Measurements from ENCODE around the gene NRBP1.

The NRBP1 gene

DNA sequence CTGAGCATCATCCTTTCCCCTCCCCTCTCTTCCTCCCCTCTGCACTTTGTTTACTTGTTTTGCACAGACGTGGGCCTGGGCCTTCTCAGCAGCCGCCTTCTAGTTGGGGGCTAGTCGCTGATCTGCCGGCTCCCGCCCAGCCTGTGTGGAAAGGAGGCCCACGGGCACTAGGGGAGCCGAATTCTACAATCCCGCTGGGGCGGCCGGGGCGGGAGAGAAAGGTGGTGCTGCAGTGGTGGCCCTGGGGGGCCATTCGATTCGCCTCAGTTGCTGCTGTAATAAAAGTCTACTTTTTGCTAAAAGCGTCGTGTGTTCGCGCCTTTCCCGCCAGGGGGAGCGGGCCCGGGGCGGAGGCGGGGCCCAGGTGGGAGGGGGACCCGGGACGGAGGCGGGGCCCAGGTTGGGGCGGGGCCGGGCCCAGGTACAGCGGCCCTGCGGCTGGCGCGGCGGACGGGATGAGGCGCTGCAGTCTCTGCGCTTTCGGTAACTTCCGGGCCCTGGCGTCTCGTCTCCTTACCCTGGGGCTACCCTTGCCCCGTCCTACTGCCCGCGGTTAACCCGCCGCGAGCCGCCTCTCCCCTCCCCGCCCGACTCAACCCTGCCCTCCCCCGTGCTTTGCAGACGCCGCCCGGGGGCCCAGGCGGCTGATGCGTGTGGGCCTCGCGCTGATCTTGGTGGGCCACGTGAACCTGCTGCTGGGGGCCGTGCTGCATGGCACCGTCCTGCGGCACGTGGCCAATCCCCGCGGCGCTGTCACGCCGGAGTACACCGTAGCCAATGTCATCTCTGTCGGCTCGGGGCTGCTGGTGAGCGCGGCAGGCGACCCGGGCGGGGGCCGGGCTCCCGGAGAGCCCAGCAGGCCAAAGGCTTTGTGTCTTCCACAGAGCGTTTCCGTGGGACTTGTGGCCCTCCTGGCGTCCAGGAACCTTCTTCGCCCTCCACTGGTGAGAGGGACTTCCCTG, 13.8 kb downstream of the NRBP1 start, which contains the start of gene KRTCAP3:
Gene KRTCAP3, plus strand, starts transcription at position 424 of the 962 bp plus-strand sequence. Its CDS starts 32 bp downstream, at position 456.
- H3K9me3 Mint-ChIP-seq, result no peaks in the 10 kb centered on the region
- no peak within 1 kb of the TSS for H3K4me3 Mint-ChIP-seq
- no peaks in the 10 kb centered on the region for H3K27me3 Mint-ChIP-seq (ENCODE audit: low read depth)
- H3K4me1 Mint-ChIP-seq (ENCODE audit: low read depth), result peaks cover 8% of the 10 kb centered on the region
- H3K27ac Mint-ChIP-seq, result no peak within 1 kb of the TSS
- peaks cover 31% of the 10 kb centered on the region for H3K36me3 Mint-ChIP-seq (ENCODE audit: low read depth)

GRCh38 chr2:27442920-27443282, 14.5 kb downstream of the NRBP1 start:
- Mint-ChIP-seq H3K4me1 (ENCODE audit: low read depth) (peaks cover 8% of the 10 kb centered on the region), H3K36me3 (ENCODE audit: low read depth) (peaks cover 34% of the 10 kb centered on the region), H3K27ac (no peak overlapping the region), H3K27me3 (ENCODE audit: low read depth) (no peaks in the 10 kb centered on the region), H3K9me3 (no peaks in the 10 kb centered on the region), H3K4me3 (no peak overlapping the region)

DNA sequence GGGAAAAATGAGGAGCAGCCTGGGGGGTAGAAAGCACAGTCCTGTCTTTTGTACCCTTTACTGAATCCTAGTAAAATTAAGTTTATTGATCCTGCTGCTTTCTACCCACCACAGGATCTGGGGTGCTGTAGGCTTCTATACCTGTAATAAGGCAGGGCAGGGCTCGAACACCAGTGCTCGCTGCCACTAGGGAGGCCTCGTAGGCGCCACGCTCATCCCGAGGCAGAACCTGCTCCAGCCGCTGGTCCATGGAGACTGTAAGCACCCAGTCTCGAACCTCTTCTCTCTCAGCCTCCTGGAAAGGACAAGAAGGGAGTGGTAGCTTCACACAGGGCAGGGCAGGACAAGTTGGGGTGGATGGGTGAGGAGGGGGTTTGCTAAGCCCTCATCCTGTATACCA, 16.7 kb downstream of the NRBP1 start:
- H3K36me3 Mint-ChIP-seq (ENCODE audit: low read depth), result peaks cover 26% of the 10 kb centered on the region
- no peak overlapping the region for H3K27ac Mint-ChIP-seq
- peaks cover 8% of the 10 kb centered on the region for H3K4me1 Mint-ChIP-seq (ENCODE audit: low read depth)
- no peaks in the 10 kb centered on the region for H3K9me3 Mint-ChIP-seq
- no peaks in the 10 kb centered on the region for H3K27me3 Mint-ChIP-seq (ENCODE audit: low read depth)
- H3K4me3 Mint-ChIP-seq, result no peak overlapping the region

- no peaks in the 10 kb centered on the region for H3K27me3 Mint-ChIP-seq (ENCODE audit: low read depth)
- H3K27ac Mint-ChIP-seq, result peak overlapping the region; percentile 15
- H3K4me1 Mint-ChIP-seq (ENCODE audit: low read depth), result peaks cover 8% of the 10 kb centered on the region
- peaks cover 21% of the 10 kb centered on the region for H3K36me3 Mint-ChIP-seq (ENCODE audit: low read depth)
- no peaks in the 10 kb centered on the region for H3K9me3 Mint-ChIP-seq
- no peak overlapping the region for H3K4me3 Mint-ChIP-seq
These were observed 17.2 kb downstream of the NRBP1 start for GRCh38 chr2:27445615-27446014.

DNA sequence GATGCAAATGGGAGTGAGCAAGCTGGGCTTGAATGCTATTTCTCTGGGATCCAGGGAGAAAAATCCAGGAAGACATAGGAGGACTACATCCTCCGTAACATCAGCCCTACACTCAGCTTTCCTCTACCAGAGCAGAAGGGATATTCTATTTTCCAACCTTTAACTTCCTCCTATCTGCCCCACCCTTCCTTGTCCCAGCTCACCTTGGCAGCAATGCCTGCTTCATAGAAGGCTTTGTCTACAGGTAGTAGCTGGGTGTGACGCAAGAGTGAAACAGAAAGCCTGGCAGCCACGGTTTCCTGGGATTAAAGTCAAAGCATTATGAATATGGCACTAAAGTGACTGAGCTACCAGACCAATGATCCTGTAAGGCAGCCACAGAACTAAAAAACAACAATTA, 17.6 kb downstream of the NRBP1 start:
- H3K27ac Mint-ChIP-seq, result no peak overlapping the region
- peaks cover 8% of the 10 kb centered on the region for H3K4me1 Mint-ChIP-seq (ENCODE audit: low read depth)
- no peaks in the 10 kb centered on the region for H3K9me3 Mint-ChIP-seq
- H3K27me3 Mint-ChIP-seq (ENCODE audit: low read depth), result no peaks in the 10 kb centered on the region
- H3K4me3 Mint-ChIP-seq, result no peak overlapping the region
- H3K36me3 Mint-ChIP-seq (ENCODE audit: low read depth), result peaks cover 19% of the 10 kb centered on the region

DNA sequence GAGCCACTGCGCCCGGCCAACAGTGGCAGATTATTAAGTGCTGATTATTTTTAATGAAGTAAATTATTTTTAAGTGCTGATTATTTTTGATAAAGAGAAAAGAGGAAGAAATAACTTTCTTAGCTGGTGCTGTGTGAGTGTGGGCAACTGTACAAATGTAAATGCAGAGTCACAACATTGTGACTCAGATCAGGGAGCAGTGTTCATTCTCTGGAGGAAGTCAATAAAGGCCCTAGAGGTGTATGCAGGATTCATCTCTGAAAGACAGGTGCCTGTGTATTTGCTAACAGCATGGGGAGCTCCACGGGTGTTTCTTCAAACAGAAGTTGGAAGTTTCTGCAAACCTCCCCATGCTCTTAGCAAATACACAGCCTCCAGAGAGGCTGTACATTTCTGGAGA, 19.9 kb downstream of the NRBP1 start:
- H3K27ac Mint-ChIP-seq, result no peak overlapping the region
- H3K9me3 Mint-ChIP-seq, result no peaks in the 10 kb centered on the region
- H3K36me3 Mint-ChIP-seq (ENCODE audit: low read depth), result peaks cover 14% of the 10 kb centered on the region
- no peaks in the 10 kb centered on the region for H3K27me3 Mint-ChIP-seq (ENCODE audit: low read depth)
- H3K4me3 Mint-ChIP-seq, result no peak overlapping the region
- H3K4me1 Mint-ChIP-seq (ENCODE audit: low read depth), result peaks cover 7% of the 10 kb centered on the region

DNA sequence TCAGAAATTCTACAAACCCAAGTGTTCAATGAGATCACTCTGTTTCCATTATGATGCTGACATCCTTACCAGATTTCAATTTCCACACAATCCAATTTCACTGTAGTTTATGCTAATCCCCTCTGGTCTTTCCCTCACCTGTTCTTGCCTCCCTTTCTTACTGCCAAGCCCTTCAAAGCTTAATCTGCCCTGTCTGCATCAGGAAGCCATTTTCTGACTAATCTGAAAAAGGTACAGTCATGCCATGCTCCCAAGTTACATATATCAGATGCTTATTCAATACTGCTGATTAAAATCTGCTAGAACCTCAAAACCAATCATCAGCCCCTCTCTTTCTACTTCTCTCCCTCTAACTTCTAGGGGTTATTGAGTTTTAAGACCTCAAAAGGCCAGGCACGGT, 22.7 kb downstream of the NRBP1 start:
- Mint-ChIP-seq H3K36me3 (ENCODE audit: low read depth) (peaks cover 16% of the 10 kb centered on the region), H3K27me3 (ENCODE audit: low read depth) (no peaks in the 10 kb centered on the region), H3K27ac (no peak overlapping the region), H3K4me1 (ENCODE audit: low read depth) (peaks cover under 1% of the 10 kb centered on the region), H3K4me3 (no peak overlapping the region), H3K9me3 (no peaks in the 10 kb centered on the region)

- H3K27ac Mint-ChIP-seq, result no peak overlapping the region
- no peaks in the 10 kb centered on the region for H3K4me1 Mint-ChIP-seq (ENCODE audit: low read depth)
- H3K36me3 Mint-ChIP-seq (ENCODE audit: low read depth), result peaks cover 7% of the 10 kb centered on the region
- no peaks in the 10 kb centered on the region for H3K27me3 Mint-ChIP-seq (ENCODE audit: low read depth)
- no peaks in the 10 kb centered on the region for H3K9me3 Mint-ChIP-seq
- no peak overlapping the region for H3K4me3 Mint-ChIP-seq
These were observed 25.5 kb downstream of the NRBP1 start for GRCh38 chr2:27453968-27454367.

DNA sequence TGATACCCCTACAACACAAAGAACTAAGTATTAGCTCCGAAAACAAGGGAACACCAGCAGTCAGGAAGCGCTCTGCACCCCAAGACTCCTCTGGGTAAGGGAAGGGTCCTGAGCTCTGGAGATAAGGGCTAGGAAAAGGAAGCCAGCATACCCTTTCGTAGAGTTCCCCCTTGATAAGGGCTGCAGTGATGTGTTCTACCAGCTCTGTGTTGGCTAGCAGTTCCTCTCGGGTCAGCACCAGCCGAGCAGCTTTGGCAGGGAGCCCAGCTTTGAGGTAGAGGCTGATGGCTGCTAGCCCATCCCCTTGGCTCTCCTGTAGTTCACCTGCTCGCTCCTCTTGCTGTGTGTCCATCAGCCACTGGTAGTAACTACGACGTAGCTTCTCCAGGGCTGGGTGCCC, 32.7 kb downstream of the NRBP1 start:
- Mint-ChIP-seq H3K4me1 (ENCODE audit: low read depth) (no peaks in the 10 kb centered on the region), H3K27ac (no peak overlapping the region), H3K9me3 (no peaks in the 10 kb centered on the region), H3K36me3 (ENCODE audit: low read depth) (no peaks in the 10 kb centered on the region), H3K27me3 (ENCODE audit: low read depth) (no peaks in the 10 kb centered on the region), H3K4me3 (no peak overlapping the region)

- Mint-ChIP-seq H3K27me3 (ENCODE audit: low read depth) (no peaks in the 10 kb centered on the region), H3K4me1 (ENCODE audit: low read depth) (no peaks in the 10 kb centered on the region), H3K4me3 (no peak overlapping the region), H3K27ac (no peak overlapping the region), H3K36me3 (ENCODE audit: low read depth) (no peaks in the 10 kb centered on the region), H3K9me3 (no peaks in the 10 kb centered on the region)
These were observed 36.0 kb downstream of the NRBP1 start for GRCh38 chr2:27464443-27464842.

- no peaks in the 10 kb centered on the region for H3K9me3 Mint-ChIP-seq
- H3K27me3 Mint-ChIP-seq (ENCODE audit: low read depth), result no peaks in the 10 kb centered on the region
- no peaks in the 10 kb centered on the region for H3K4me1 Mint-ChIP-seq (ENCODE audit: low read depth)
- peaks cover 6% of the 10 kb centered on the region for H3K36me3 Mint-ChIP-seq (ENCODE audit: low read depth)
- no peak overlapping the region for H3K4me3 Mint-ChIP-seq
- H3K27ac Mint-ChIP-seq, result no peak overlapping the region
These were observed 43.5 kb downstream of the NRBP1 start for GRCh38 chr2:27471961-27472360.

DNA sequence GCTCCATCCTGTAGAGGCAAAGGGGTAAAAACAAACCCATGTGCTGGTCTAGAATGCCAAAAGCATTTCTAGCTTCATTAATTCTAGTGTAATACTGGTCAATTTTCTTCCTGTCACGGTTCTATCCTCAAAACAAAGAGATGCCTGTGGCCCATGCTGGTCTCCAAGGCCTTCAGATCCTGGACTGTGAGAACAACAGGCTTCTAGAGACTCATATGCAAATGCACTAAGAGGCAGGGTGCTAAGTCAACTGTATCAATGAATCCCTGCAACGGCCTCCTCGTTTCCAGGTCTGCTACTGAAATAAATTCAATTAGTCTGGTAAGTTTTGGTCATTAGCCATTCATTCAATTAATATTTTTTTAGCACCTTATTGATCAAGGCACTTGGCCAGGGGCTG, 57.1 kb downstream of the NRBP1 start:
- peaks cover 13% of the 10 kb centered on the region for H3K4me1 Mint-ChIP-seq (ENCODE audit: low read depth)
- H3K27me3 Mint-ChIP-seq (ENCODE audit: low read depth), result no peaks in the 10 kb centered on the region
- no peaks in the 10 kb centered on the region for H3K9me3 Mint-ChIP-seq
- no peaks in the 10 kb centered on the region for H3K36me3 Mint-ChIP-seq (ENCODE audit: low read depth)
- no peak overlapping the region for H3K27ac Mint-ChIP-seq
- H3K4me3 Mint-ChIP-seq, result no peak overlapping the region

- Mint-ChIP-seq H3K4me1 (ENCODE audit: low read depth) (peaks cover 16% of the 10 kb centered on the region), H3K36me3 (ENCODE audit: low read depth) (no peaks in the 10 kb centered on the region), H3K9me3 (no peaks in the 10 kb centered on the region), H3K27ac (peak overlapping the region; percentile 91), H3K27me3 (ENCODE audit: low read depth) (peaks cover 10% of the 10 kb centered on the region), H3K4me3 (peak overlapping the region; percentile 88)
These were observed 60.7 kb downstream of the NRBP1 start for GRCh38 chr2:27489118-27489497.

- peak within 1 kb of the TSS; percentile 91 for H3K27ac Mint-ChIP-seq
- H3K27me3 Mint-ChIP-seq (ENCODE audit: low read depth), result peaks cover 15% of the 10 kb centered on the region
- peak within 1 kb of the TSS; percentile 88 for H3K4me3 Mint-ChIP-seq
- H3K36me3 Mint-ChIP-seq (ENCODE audit: low read depth), result no peaks in the 10 kb centered on the region
- peaks cover 16% of the 10 kb centered on the region for H3K4me1 Mint-ChIP-seq (ENCODE audit: low read depth)
- no peaks in the 10 kb centered on the region for H3K9me3 Mint-ChIP-seq
These were observed 61.3 kb downstream of the NRBP1 start, which contains the start of gene IFT172 for GRCh38 chr2:27489498-27490397. Gene IFT172 (minus strand): TSS chr2:27489743. CDS start chr2:27489653, 90 bp downstream.

Measured in T-helper 1 cell treated with Interleukin-12 subunit alpha and Interleukin-12 subunit beta and Interleukin-4 antibody, amounts not matched to agents 30 μg/mL and 1 μg/mL, for 36 hours (primary cell).